ENCODE results near the gene SLC9A5.

The SLC9A5 gene

GRCh38 chr16:67310561-67310960 lies 61.8 kb downstream of the SLC9A5 start:
- DNase-seq (ENCODE audit: low spot score), result no peak

- DNase-seq (ENCODE audit: low spot score), result peak; percentile 46
These were observed 63.1 kb downstream of the SLC9A5 start for GRCh38 chr16:67311607-67312488.

DNA sequence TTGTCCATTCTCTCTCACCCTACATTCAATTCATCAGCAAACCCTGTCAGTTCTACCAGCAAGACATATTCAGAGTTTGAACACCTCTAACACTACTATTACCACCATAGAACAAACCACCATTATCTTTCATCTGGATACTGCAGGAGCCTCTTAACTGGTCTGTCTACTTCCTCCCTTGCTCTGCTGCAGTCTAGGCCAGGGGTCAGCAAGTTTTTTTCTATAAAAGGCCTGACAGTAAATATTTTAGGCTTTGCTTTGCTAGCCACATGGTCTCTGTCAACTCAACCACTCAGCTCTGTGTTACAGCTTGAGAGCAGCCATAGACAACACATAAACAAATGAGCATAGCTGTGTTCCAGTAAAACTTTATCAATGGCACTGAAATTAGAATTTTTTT lies 63.9 kb downstream of the SLC9A5 start:
- no peak for DNase-seq (ENCODE audit: low spot score)

DNA sequence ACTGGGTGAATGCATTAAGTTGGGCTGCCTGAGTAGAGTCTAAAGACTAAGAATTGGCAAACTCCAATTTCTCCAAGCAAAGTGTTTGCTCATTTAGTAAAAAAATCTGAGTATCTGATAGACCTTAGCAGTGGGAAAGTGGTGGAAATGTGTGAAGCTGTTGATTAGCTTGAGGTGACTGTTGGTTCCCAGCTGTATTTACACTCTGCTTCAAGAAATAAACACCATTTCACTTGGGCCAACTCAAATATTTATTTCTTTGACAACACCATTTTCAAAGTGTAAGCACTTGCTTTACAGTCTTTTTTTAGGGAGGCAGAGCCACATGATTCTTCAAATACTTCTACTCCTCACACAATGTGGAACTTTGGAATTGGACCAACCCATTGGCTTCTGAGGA lies 69.1 kb downstream of the SLC9A5 start:
- no peak for DNase-seq (ENCODE audit: low spot score)
